ENCODE data around the gene ZFX.

- TF ChIP-seq BRCA1 (IDR thresholded peaks at IDR 0.05; ENCODE audit: low read depth, low read length) (no peak), POLR2A (IDR thresholded peaks at IDR 0.05; ENCODE audit: low read depth, low read length) (no peak), ZNF622 (IDR thresholded peaks at IDR 0.05) (no peak), JUND (IDR thresholded peaks at IDR 0.05; ENCODE audit: low read depth, low read length) (no peak), POLR2AphosphoS5 (IDR thresholded peaks at IDR 0.05; ENCODE audit: low read length) (no peak), GABPA (IDR thresholded peaks at IDR 0.05; ENCODE audit: low read depth) (no peak), ZBTB33 (IDR thresholded peaks at IDR 0.05) (no peak), EZH2 (IDR thresholded peaks at IDR 0.05; ENCODE audit: borderline replicate concordance, control insufficient read depth, low read depth, low read length) (no peak), CEBPB (IDR thresholded peaks at IDR 0.05; ENCODE audit: borderline replicate concordance in 1 of 2, low read depth in 2 of 2, low read length in 2 of 2) (no peak)
Measured at GRCh38 chrX:24117258-24117657, 32.3 kb upstream of the ZFX start.
